NCI-H446 treated with DMSO at 0.1 percent for 48 hours (cell line): ENCODE measurements around the gene PCDH9.
A peak's percentile ranks its signal among the peaks of the same experiment; 100 is the strongest.

Experiments used
- DNase-seq: peaks from one replicate; lab custom pipeline; 2025; lab: John Stamatoyannopoulos, UW

PCDH9 gene

GRCh38 chr13:67036699-67037457 lies 193.3 kb downstream of the PCDH9 start:
- DNase-seq, result no peak

DNA sequence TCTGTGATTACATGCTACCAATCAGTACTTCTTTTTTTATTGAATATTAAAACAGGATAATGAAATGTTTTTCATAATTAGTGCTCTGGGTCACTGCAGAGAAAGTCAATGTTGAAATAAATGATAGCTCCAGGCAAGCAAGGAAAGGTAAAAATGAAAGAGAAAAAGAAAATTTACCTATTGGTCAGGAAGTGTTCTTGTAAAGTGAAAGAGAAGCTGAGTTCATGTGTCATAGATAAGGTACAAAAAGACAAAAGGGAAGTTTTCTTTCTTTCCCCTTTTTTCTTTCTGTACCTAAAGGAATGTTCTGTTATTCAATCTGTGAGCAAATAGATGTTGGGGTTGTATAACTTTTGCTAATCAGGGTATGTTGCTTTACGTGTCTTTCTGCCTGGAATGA lies 197.0 kb downstream of the PCDH9 start:
- no peak for DNase-seq

- no peak for DNase-seq
These were observed 206.8 kb downstream of the PCDH9 start for GRCh38 chr13:67023130-67023876.

- no peak for DNase-seq
These were observed 211.4 kb downstream of the PCDH9 start for GRCh38 chr13:67018775-67019174.

DNA sequence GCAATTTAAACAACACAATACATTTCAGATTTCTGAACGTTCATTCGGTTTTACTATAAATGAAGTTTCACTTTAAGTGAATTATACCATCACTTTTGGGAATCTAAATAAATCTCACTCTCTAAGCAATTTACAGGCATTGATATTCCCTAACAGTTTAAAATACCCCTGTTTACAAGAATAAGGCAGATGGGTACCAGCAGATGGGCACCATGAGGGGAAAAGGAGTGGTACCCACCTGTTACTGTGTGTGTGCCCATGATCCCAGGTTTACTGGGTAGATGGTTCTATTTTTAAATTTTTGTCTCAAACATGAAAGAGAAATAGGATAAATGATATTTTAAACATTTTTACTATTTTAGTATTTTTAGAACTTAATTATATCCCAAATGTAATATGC lies 212.9 kb downstream of the PCDH9 start:
- no peak for DNase-seq

DNA sequence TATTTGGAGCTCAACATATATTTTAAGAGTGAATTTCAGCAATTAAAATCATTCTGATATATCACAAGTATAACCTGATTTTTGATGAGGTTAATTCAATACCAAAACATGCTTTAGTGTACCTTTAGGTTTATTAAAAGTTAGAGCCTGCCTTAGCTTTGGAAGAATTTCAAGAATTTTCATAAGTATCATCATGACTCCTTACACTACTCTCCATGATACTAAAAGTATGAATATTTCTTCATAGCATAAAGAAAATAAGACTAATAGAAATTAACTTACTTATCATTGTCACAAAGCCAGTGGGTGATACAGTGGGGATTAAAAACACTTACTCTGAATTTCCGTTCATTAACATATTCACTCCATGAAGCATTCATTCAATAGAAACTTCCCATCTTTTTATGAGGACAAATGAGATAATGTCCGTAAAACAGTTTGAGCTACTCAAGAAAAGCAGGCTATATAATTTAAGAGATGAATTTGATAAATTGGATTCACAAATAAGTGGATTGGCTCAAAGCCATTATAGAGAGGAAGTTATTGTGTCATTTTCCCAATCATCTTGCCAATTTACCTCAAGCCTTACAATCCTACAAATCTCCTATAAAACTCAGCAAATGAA lies 214.0 kb downstream of the PCDH9 start:
- no peak for DNase-seq

GRCh38 chr13:67014399-67014798 lies 215.7 kb downstream of the PCDH9 start:
- DNase-seq, result no peak

GRCh38 chr13:67013709-67014108 lies 216.4 kb downstream of the PCDH9 start:
- no peak for DNase-seq

- no peak for DNase-seq
These were observed 222.0 kb downstream of the PCDH9 start for GRCh38 chr13:67008075-67008668.

GRCh38 chr13:67004511-67004910 lies 225.6 kb downstream of the PCDH9 start:
- DNase-seq, result no peak

DNA sequence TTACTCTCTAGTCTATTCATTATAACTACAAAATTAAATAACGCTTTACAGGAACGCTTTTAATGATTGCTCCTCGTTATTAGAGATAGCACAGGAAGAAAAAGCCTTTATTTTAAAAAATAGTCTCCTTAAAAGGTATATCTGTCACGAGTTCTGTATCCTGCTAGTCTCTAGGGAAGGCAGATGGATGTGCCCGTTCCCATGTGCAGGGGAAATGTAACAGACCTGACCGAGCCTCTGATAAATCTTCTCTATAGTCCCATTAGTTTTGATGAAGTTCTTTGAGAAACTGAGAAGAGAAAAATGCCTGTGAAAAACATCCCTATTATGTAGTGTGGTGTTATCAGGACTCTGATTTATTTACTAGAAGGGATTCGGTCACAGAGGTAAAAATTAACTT lies 226.4 kb downstream of the PCDH9 start:
- no peak for DNase-seq

- DNase-seq, result no peak
These were observed 228.8 kb downstream of the PCDH9 start for GRCh38 chr13:67001363-67001762.

- no peak for DNase-seq
These were observed 233.6 kb downstream of the PCDH9 start for GRCh38 chr13:66996503-66996902.

- DNase-seq, result no peak
These were observed 234.9 kb downstream of the PCDH9 start for GRCh38 chr13:66995203-66995611.

DNA sequence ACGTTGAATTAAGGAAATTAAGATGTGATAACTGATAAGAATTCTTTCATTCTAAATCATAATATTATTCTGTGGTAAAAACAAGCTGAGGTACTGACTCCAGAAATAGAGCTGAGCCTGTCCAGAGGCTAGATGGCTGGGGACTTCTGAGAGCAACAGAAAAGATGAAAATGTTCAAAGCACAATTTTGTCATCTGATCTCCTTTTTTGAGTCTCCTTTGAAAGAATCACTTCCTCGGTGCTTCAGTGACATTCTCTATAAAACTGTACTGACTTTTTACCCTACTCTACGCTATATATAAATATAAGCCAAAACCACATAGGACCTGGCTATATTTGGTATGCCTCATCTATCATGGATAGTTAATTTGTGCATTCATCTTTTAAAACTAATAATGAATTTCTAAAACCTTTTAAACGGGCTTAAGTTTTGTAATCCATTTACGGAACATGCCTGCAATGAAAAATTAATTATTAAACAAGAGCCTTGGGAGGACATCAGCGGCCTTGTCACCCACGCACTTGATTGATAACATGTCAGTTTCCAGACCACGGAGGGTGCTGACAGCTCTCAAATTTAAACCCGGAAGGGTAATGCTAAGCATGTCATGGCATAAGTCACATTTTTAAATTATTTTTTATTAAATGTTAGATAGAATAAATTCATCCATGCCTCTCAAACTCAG lies 235.5 kb downstream of the PCDH9 start:
- no peak for DNase-seq

DNA sequence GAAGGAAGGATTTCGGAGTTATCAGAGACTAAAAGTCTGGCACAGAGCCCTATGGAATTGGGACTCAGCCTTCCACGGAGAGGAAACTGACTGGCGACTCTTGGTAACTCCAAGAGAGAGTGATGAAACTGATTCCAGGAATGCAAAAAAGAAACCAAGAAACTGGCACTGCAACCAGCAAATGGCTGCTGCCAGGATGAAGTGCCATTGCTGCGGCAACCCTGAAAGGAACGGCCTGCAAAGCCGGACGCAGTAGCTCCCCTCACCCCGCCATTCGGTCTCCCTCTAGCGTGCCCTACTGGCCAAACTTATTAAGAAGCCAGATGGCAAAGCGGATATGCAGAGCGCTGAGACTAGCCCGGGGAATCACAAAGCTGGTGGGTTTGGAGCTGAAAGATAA lies 236.0 kb downstream of the PCDH9 start:
- peak; percentile 1 for DNase-seq

- no peak for DNase-seq
These were observed 237.4 kb downstream of the PCDH9 start for GRCh38 chr13:66992719-66993118.

DNA sequence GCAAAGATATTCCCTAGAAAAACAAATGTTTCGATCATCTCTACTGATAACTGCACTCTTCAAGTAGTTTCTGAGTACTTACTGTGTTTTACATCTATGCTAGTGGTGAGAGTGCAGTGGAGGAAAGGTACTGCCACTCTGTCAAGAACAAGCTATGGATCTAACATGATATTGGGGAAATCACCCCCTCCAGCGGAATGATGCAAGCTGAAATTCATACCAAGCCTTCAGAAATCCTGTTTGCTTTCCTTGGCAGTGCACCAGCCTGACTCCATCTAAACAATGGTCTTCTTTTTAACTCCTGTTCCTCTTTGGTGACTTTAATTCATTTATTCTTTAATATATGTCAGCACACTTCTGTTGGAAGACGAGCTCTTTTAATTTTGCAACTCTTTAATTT lies 238.0 kb downstream of the PCDH9 start:
- DNase-seq, result no peak

DNA sequence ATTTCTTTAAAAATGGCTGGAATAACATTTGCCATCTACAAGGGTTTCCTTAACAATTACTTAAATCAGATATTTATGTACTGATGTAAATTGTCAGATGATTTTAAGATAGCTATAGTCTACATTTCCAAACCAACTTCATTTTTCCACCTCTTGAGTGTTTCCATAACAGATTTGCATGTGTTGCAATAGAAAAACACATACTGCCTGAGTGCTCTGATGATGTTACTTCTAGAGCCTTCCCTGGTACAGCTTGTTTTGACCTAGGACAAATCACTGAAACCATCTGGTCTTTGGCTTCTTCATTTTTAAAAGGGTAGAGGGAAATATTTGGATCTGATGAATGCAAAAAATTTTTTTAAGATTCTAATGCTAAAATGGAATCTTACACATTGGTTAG lies 245.9 kb downstream of the PCDH9 start:
- no peak for DNase-seq

- DNase-seq, result no peak
These were observed 248.2 kb downstream of the PCDH9 start for GRCh38 chr13:66981912-66982311.

GRCh38 chr13:66977161-66977560 lies 253.0 kb downstream of the PCDH9 start:
- DNase-seq, result peak; percentile 16

DNA sequence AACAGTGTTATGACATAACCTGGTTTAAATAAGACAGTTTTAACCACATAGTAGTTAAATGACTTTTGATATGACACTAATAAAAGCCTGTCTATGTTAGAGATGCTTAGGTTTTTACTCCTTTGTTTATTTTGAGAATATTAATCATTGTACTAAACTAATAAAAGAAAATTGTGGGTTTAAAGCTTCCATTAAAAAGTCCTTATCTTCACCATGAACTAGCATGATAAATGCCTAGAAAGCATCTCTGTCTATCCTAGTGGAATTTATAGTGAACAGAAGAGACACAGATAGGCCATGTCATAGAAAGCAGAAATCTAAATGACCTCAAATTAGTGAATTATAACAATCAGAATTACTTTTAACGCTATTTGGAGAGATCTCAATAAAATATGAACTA lies 255.2 kb downstream of the PCDH9 start:
- DNase-seq, result no peak
